GM23338 (cell line): Measurements from ENCODE around the gene FHIP1A. TPM values are rescaled to one million over a fixed set of nuclear protein-coding genes. Genes with fewer than 3 reads are reported as not detected.

Experiments used
- ATAC-seq: fragments of 200-7000 bp; cut with Tn5 transposase; 3 replicates; pipeline ENCODE4 v1.9.1; 2020
- DNase-seq: peaks from one replicate; pipeline ENCODE4 v3.0.0-alpha.2; 2015; ENCODE audit warnings: low spot score
- H2AFZ ChIP-seq: fragments of 200-600 bp; sonication (generic); 2 replicates; pipeline ENCODE4 v1.8.0; 2016; ENCODE audit warnings: antibody characterized with exemption, mild to moderate bottlenecking, moderate library complexity
- H3F3A ChIP-seq: fragments of 200-600 bp; sonication (generic); replicated peaks from 2 replicates; pipeline ENCODE4 v1.8.0; 2017; ENCODE audit warnings: antibody characterized with exemption, mixed run types, low read depth
- H3K27ac ChIP-seq: fragments of 200-600 bp; sonication (generic); 2 replicates; pipeline ENCODE4 v1.6.1; 2016; ENCODE audit warnings: low read depth
- H3K27me3 ChIP-seq: fragments of 200-600 bp; sonication (generic); 2 replicates; pipeline ENCODE4 v1.8.0; 2016; ENCODE audit warnings: mild to moderate bottlenecking, mixed run types, moderate library complexity; ENCODE audit not compliant: insufficient read depth
- H3K36me3 ChIP-seq: fragments of 200-600 bp; sonication (generic); 2 replicates; pipeline ENCODE4 v1.8.0; 2016; ENCODE audit warnings: mild to moderate bottlenecking; ENCODE audit not compliant: insufficient read depth
- H3K4me1 ChIP-seq: fragments of 200-600 bp; sonication (generic); 2 replicates; pipeline ENCODE4 v1.8.0; 2016; ENCODE audit warnings: mild to moderate bottlenecking, moderate library complexity; ENCODE audit not compliant: insufficient read depth
- H3K4me2 ChIP-seq: fragments of 200-600 bp; sonication (generic); 2 replicates; pipeline ENCODE4 v1.7.1; 2017; ENCODE audit warnings: mixed run types
- H3K4me3 ChIP-seq: fragments of 200-600 bp; sonication (generic); 2 replicates; pipeline ENCODE4 v1.6.1; 2016; ENCODE audit warnings: mixed run types
- H3K79me2 ChIP-seq: fragments of 200-600 bp; sonication (generic); replicated peaks from 2 replicates; pipeline ENCODE4 v1.8.0; 2017; ENCODE audit warnings: mild to moderate bottlenecking; ENCODE audit not compliant: insufficient read depth
- H3K9me2 ChIP-seq: fragments of 200-600 bp; sonication (generic); 2 replicates; pipeline ENCODE4 v1.8.0; 2017; ENCODE audit not compliant: insufficient read depth
- H4K20me1 ChIP-seq: fragments of 200-600 bp; sonication (generic); replicated peaks from 2 replicates; pipeline ENCODE4 v1.8.0; 2017; ENCODE audit warnings: mild to moderate bottlenecking; ENCODE audit not compliant: insufficient read depth
- H3K27ac Mint-ChIP-seq: 2 replicates; pipeline ENCODE4 v1.8.0; 2020; ENCODE audit warnings: inconsistent platforms, mild to moderate bottlenecking, moderate library complexity, mixed read lengths
- H3K27me3 Mint-ChIP-seq: 3 replicates; pipeline ENCODE4 v1.8.0; 2022; ENCODE audit warnings: low read depth, mild to moderate bottlenecking, moderate library complexity, mixed read lengths, inconsistent platforms; ENCODE audit not compliant: insufficient read depth, poor library complexity
- H3K36me3 Mint-ChIP-seq: 3 replicates; pipeline ENCODE4 v1.8.0; 2021; ENCODE audit warnings: low read depth, mild to moderate bottlenecking, inconsistent platforms, moderate library complexity, mixed read lengths
- H3K4me1 Mint-ChIP-seq: 3 replicates; pipeline ENCODE4 v1.8.0; 2020; ENCODE audit warnings: mild to moderate bottlenecking, inconsistent platforms, mixed read lengths
- H3K4me3 Mint-ChIP-seq: 3 replicates; pipeline ENCODE4 v1.8.0; 2021; ENCODE audit warnings: moderate library complexity, mild to moderate bottlenecking, inconsistent platforms, mixed read lengths
- H3K9me3 Mint-ChIP-seq: 3 replicates; pipeline ENCODE4 v1.8.0; 2020; ENCODE audit warnings: moderate library complexity, mild to moderate bottlenecking, inconsistent platforms, mixed read lengths
- CREB1 ChIP-seq: fragments of 250-450 bp; sonication (Bioruptor Pico); IDR thresholded peaks from 2 replicates; pipeline ENCODE4 v1.5.0; 2020; ENCODE audit warnings: low read depth, mild to moderate bottlenecking, moderate library complexity
- EZH2 ChIP-seq: fragments of 200-600 bp; sonication (generic); IDR thresholded peaks from one replicate; pipeline ENCODE4 v1.8.0; 2017; ENCODE audit warnings: antibody characterized with exemption, mild to moderate bottlenecking, low read depth; ENCODE audit not compliant: unreplicated experiment
- EZH2phosphoT487 ChIP-seq: fragments of 200-600 bp; sonication (generic); IDR thresholded peaks from one replicate; pipeline ENCODE4 v1.8.1; 2018; ENCODE audit warnings: antibody characterized with exemption; ENCODE audit not compliant: unreplicated experiment
- JUNB ChIP-seq: IDR thresholded peaks from one replicate; pipeline ENCODE4 v1.6.1; 2016; ENCODE audit warnings: antibody characterized with exemption; ENCODE audit not compliant: unreplicated experiment
- NANOG ChIP-seq: IDR thresholded peaks from 2 replicates; pipeline ENCODE4 v1.6.1; 2016; ENCODE audit warnings: antibody characterized with exemption, borderline replicate concordance
- POLR2AphosphoS5 ChIP-seq: IDR thresholded peaks from 2 replicates; pipeline ENCODE4 v1.6.1; 2016; ENCODE audit warnings: antibody characterized with exemption, low read depth
- STAT1 ChIP-seq: IDR thresholded peaks from one replicate; pipeline ENCODE4 v1.6.1; 2016; ENCODE audit warnings: antibody characterized with exemption; ENCODE audit not compliant: unreplicated experiment
- ZNF114 ChIP-seq: fragments of 250-450 bp; sonication (Bioruptor Pico); IDR thresholded peaks from 2 replicates; pipeline ENCODE4 v1.5.0; 2020; ENCODE audit warnings: mild to moderate bottlenecking, moderate library complexity
- ZNF331 ChIP-seq: fragments of 250-450 bp; sonication (Bioruptor Pico); IDR thresholded peaks from 2 replicates; pipeline ENCODE4 v1.5.0; 2020; ENCODE audit warnings: low read depth, mild to moderate bottlenecking, moderate library complexity
- polyA plus RNA-seq: library from polyadenylated mRNA; unstranded; fragments of >200 nt; fragmentation: Nextera tagmentation; extraction: Ambion mirVana; gene quantifications from 2 replicates; pipeline ENCODE4 v1.2.1, GENCODE V29; 2016
- total RNA-seq: library from RNA; depleted of rRNA; stranded (reverse); fragments of >200 nt; shearing (Covaris generic); gene quantifications from 2 replicates; pipeline ENCODE4 v1.2.3, GENCODE V29; 2014
- TF ChIP-seq, protein P1 (sequence below): fragments of 250-450 bp; sonication (Bioruptor Pico); IDR thresholded peaks from 2 replicates; pipeline ENCODE4 v1.5.0; 2020; ENCODE audit warnings: mild to moderate bottlenecking, moderate library complexity
- TF ChIP-seq, protein P2 (sequence below): IDR thresholded peaks from one replicate; pipeline ENCODE4 v1.6.1; 2018; ENCODE audit warnings: antibody characterized with exemption; ENCODE audit not compliant: unreplicated experiment
- TF ChIP-seq, protein P3 (sequence below), 2 experiments: fragments of 200-600 bp in 1 of 2; sonication (generic) in 1 of 2; conservative IDR thresholded peaks; 2 replicates each; pipeline versions ENCODE4 v1.5.1 to v1.6.1; 2016 to 2017; ENCODE audit warnings: antibody characterized with exemption in 2 of 2, low read depth in 2 of 2, mild to moderate bottlenecking in 2 of 2, moderate library complexity in 1 of 2
- TF ChIP-seq, protein P4 (sequence below): IDR thresholded peaks from 2 replicates; pipeline ENCODE4 v1.6.1; 2016; ENCODE audit warnings: antibody characterized with exemption

FHIP1A gene
- total and polyA plus RNA-seq, 2 experiments from 2014 or later = 11.3 to 108 TPM

DNA sequence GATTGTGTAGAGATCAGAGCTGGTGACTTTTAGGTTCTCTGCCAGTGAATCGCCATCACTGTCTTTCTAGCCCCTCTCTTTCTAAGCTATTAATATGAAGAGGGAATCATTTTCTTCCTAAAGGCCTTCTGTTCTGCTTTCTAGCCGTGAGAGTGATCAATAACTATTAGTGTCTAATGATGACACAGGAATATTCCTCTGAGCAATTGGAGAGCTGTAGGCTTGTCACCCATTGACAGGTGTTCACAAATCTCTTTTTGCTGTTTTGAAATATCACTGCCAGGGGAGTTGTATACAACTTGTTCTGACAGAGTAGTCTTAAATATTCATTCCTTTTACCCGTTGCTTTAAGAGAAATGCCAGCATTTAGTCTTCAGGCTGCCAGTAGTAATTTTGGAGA, 13.9 kb downstream of the FHIP1A start:
- DNase-seq (no peak), ATAC-seq (no peak)
- Mint-ChIP-seq H3K36me3 (peaks cover 14% of the 10 kb centered on the region; the same call in 2 of the 3 replicates), H3K9me3 (no peaks in the 10 kb centered on the region; the same call in 2 of the 3 replicates), H3K27ac (no peak overlapping the region), H3K4me3 (no peak overlapping the region), H3K4me1 (peaks cover 47% of the 10 kb centered on the region), H3K27me3 (no peaks in the 10 kb centered on the region)
- Histone ChIP-seq H3F3A (peaks cover under 1% of the 10 kb centered on the region), H3K27me3 (no peaks in the 10 kb centered on the region), H3K4me3 (no peak overlapping the region), H3K9me2 (no peaks in the 10 kb centered on the region), H3K36me3 (no peaks in the 10 kb centered on the region), H4K20me1 (peaks cover 7% of the 10 kb centered on the region; the same call in 1 of the 2 replicates), H3K79me2 (peaks cover 93% of the 10 kb centered on the region), H2AFZ (no peak overlapping the region), H3K4me2 (no peak overlapping the region), H3K4me1 (peaks cover 70% of the 10 kb centered on the region), H3K27ac (no peak overlapping the region)
- TF ChIP-seq, protein P1, sequence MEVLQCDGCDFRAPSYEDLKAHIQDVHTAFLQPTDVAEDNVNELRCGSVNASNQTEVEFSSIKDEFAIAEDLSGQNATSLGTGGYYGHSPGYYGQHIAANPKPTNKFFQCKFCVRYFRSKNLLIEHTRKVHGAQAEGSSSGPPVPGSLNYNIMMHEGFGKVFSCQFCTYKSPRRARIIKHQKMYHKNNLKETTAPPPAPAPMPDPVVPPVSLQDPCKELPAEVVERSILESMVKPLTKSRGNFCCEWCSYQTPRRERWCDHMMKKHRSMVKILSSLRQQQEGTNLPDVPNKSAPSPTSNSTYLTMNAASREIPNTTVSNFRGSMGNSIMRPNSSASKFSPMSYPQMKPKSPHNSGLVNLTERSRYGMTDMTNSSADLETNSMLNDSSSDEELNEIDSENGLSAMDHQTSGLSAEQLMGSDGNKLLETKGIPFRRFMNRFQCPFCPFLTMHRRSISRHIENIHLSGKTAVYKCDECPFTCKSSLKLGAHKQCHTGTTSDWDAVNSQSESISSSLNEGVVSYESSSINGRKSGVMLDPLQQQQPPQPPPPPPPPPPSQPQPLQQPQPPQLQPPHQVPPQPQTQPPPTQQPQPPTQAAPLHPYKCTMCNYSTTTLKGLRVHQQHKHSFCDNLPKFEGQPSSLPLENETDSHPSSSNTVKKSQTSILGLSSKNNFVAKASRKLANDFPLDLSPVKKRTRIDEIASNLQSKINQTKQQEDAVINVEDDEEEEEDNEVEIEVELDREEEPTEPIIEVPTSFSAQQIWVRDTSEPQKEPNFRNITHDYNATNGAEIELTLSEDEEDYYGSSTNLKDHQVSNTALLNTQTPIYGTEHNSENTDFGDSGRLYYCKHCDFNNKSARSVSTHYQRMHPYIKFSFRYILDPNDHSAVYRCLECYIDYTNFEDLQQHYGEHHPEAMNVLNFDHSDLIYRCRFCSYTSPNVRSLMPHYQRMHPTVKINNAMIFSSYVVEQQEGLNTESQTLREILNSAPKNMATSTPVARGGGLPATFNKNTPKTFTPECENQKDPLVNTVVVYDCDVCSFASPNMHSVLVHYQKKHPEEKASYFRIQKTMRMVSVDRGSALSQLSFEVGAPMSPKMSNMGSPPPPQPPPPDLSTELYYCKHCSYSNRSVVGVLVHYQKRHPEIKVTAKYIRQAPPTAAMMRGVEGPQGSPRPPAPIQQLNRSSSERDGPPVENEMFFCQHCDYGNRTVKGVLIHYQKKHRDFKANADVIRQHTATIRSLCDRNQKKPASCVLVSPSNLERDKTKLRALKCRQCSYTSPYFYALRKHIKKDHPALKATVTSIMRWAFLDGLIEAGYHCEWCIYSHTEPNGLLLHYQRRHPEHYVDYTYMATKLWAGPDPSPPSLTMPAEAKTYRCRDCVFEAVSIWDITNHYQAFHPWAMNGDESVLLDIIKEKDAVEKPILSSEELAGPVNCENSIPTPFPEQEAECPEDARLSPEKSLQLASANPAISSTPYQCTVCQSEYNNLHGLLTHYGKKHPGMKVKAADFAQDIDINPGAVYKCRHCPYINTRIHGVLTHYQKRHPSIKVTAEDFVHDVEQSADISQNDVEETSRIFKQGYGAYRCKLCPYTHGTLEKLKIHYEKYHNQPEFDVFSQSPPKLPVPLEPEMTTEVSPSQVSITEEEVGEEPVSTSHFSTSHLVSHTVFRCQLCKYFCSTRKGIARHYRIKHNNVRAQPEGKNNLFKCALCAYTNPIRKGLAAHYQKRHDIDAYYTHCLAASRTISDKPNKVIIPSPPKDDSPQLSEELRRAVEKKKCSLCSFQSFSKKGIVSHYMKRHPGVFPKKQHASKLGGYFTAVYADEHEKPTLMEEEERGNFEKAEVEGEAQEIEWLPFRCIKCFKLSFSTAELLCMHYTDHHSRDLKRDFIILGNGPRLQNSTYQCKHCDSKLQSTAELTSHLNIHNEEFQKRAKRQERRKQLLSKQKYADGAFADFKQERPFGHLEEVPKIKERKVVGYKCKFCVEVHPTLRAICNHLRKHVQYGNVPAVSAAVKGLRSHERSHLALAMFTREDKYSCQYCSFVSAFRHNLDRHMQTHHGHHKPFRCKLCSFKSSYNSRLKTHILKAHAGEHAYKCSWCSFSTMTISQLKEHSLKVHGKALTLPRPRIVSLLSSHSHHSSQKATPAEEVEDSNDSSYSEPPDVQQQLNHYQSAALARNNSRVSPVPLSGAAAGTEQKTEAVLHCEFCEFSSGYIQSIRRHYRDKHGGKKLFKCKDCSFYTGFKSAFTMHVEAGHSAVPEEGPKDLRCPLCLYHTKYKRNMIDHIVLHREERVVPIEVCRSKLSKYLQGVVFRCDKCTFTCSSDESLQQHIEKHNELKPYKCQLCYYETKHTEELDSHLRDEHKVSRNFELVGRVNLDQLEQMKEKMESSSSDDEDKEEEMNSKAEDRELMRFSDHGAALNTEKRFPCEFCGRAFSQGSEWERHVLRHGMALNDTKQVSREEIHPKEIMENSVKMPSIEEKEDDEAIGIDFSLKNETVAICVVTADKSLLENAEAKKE (CRISPR knock-in tag) = no peak
- TF ChIP-seq CREB1 (CRISPR knock-in tag) (no peak), ZNF331 (CRISPR knock-in tag) (no peak), STAT1 (no peak), POLR2AphosphoS5 (no peak), ZNF114 (CRISPR knock-in tag) (no peak), EZH2phosphoT487 (no peak), EZH2 (no peak), JUNB (no peak), NANOG (no peak)
- TF ChIP-seq, protein P2, sequence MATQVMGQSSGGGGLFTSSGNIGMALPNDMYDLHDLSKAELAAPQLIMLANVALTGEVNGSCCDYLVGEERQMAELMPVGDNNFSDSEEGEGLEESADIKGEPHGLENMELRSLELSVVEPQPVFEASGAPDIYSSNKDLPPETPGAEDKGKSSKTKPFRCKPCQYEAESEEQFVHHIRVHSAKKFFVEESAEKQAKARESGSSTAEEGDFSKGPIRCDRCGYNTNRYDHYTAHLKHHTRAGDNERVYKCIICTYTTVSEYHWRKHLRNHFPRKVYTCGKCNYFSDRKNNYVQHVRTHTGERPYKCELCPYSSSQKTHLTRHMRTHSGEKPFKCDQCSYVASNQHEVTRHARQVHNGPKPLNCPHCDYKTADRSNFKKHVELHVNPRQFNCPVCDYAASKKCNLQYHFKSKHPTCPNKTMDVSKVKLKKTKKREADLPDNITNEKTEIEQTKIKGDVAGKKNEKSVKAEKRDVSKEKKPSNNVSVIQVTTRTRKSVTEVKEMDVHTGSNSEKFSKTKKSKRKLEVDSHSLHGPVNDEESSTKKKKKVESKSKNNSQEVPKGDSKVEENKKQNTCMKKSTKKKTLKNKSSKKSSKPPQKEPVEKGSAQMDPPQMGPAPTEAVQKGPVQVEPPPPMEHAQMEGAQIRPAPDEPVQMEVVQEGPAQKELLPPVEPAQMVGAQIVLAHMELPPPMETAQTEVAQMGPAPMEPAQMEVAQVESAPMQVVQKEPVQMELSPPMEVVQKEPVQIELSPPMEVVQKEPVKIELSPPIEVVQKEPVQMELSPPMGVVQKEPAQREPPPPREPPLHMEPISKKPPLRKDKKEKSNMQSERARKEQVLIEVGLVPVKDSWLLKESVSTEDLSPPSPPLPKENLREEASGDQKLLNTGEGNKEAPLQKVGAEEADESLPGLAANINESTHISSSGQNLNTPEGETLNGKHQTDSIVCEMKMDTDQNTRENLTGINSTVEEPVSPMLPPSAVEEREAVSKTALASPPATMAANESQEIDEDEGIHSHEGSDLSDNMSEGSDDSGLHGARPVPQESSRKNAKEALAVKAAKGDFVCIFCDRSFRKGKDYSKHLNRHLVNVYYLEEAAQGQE = no peak
- TF ChIP-seq, protein P3, sequence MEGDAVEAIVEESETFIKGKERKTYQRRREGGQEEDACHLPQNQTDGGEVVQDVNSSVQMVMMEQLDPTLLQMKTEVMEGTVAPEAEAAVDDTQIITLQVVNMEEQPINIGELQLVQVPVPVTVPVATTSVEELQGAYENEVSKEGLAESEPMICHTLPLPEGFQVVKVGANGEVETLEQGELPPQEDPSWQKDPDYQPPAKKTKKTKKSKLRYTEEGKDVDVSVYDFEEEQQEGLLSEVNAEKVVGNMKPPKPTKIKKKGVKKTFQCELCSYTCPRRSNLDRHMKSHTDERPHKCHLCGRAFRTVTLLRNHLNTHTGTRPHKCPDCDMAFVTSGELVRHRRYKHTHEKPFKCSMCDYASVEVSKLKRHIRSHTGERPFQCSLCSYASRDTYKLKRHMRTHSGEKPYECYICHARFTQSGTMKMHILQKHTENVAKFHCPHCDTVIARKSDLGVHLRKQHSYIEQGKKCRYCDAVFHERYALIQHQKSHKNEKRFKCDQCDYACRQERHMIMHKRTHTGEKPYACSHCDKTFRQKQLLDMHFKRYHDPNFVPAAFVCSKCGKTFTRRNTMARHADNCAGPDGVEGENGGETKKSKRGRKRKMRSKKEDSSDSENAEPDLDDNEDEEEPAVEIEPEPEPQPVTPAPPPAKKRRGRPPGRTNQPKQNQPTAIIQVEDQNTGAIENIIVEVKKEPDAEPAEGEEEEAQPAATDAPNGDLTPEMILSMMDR (conservative IDR thresholded peaks at IDR 0.05; ENCODE audit: low read depth in 2 of 2) = no peak
- TF ChIP-seq, protein P4, sequence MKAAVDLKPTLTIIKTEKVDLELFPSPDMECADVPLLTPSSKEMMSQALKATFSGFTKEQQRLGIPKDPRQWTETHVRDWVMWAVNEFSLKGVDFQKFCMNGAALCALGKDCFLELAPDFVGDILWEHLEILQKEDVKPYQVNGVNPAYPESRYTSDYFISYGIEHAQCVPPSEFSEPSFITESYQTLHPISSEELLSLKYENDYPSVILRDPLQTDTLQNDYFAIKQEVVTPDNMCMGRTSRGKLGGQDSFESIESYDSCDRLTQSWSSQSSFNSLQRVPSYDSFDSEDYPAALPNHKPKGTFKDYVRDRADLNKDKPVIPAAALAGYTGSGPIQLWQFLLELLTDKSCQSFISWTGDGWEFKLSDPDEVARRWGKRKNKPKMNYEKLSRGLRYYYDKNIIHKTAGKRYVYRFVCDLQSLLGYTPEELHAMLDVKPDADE = no peak
